OCI-LY7 (cell line): Measurements from ENCODE around the gene ADISSP. TPM values are rescaled to one million over a fixed set of nuclear protein-coding genes. Genes with fewer than 3 reads are reported as not detected.

Source experiments
- BruUV-seq: library from RNA; stranded (reverse); fragments of 400-500 nt; replicated peaks from 2 replicates; lab custom pipeline; 2021; lab: Mats Ljungman, UMichigan
- CTCF ChIA-PET: fragments of 300-600 bp; sonication (Branson Sonifier 250); formaldehyde crosslinking; loops from one replicate; lab custom pipeline; 2022; ENCODE audit warnings: antibody characterized with exemption; ENCODE audit not compliant: unreplicated experiment; lab: Charles Lee
- POLR2A ChIA-PET: fragments of 300-600 bp; sonication (Branson Sonifier 250); formaldehyde crosslinking; loops from one replicate; lab custom pipeline; 2022; ENCODE audit warnings: antibody characterized with exemption; lab: Charles Lee
- DNase-seq: peaks from one replicate; pipeline ENCODE4 v3.0.0-alpha.2; 2015; ENCODE audit warnings: low spot score
- H2AFZ ChIP-seq: fragments of 200-600 bp; sonication (generic), shearing (Covaris generic); 2 replicates; pipeline ENCODE4 v1.6.1; 2014; ENCODE audit warnings: mild to moderate bottlenecking, antibody characterized with exemption, low read length, moderate library complexity
- H3K27ac ChIP-seq: fragments of 200-600 bp; sonication (generic); 2 replicates; pipeline ENCODE4 v1.5.1; 2014; ENCODE audit warnings: mixed run types, low read depth, mild to moderate bottlenecking, moderate library complexity, low read length, inconsistent platforms; ENCODE audit not compliant: poor library complexity, severe bottlenecking
- H3K36me3 ChIP-seq: fragments of 200-600 bp; sonication (generic); 2 replicates; pipeline ENCODE4 v1.6.1; 2014; ENCODE audit warnings: mild to moderate bottlenecking, antibody characterized with exemption, low read length, moderate library complexity, mixed read lengths; ENCODE audit not compliant: insufficient read depth
- H3K4me1 ChIP-seq: fragments of 200-600 bp; sonication (generic); 2 replicates; pipeline ENCODE4 v1.5.1; 2014; ENCODE audit warnings: mild to moderate bottlenecking, low read length; ENCODE audit not compliant: insufficient read depth, poor library complexity, severe bottlenecking
- H3K4me2 ChIP-seq: fragments of 200-600 bp; sonication (generic); 2 replicates; pipeline ENCODE4 v1.6.1; 2014; ENCODE audit warnings: mild to moderate bottlenecking, low read length
- H3K4me3 ChIP-seq: fragments of 200-600 bp; sonication (generic); 2 replicates; pipeline ENCODE4 v1.5.1; 2014; ENCODE audit warnings: mild to moderate bottlenecking, low read depth, low read length; ENCODE audit not compliant: poor library complexity, severe bottlenecking
- H3K79me2 ChIP-seq: fragments of 200-600 bp; sonication (generic); 2 replicates; pipeline ENCODE4 v1.6.1; 2016; ENCODE audit warnings: low read depth, mild to moderate bottlenecking, low read length, moderate library complexity, mixed read lengths; ENCODE audit not compliant: insufficient read depth
- H3K9me2 ChIP-seq: fragments of 200-600 bp; sonication (generic); 2 replicates; pipeline ENCODE4 v1.6.1; 2016; ENCODE audit warnings: mild to moderate bottlenecking, low read length, mixed read lengths; ENCODE audit not compliant: insufficient read depth
- H3K9me3 ChIP-seq: fragments of 200-600 bp; sonication (generic); 2 replicates; pipeline ENCODE4 v1.6.1; 2014; ENCODE audit warnings: mild to moderate bottlenecking, mixed run types, low read length, mixed read lengths
- H4K20me1 ChIP-seq: fragments of 200-600 bp; sonication (generic); 2 replicates; pipeline ENCODE4 v1.6.1; 2014; ENCODE audit warnings: mild to moderate bottlenecking, antibody characterized with exemption, low read length, moderate library complexity, mixed read lengths; ENCODE audit not compliant: insufficient read depth
- EZH2phosphoT487 ChIP-seq: fragments of 200-600 bp; sonication (generic); IDR thresholded peaks from 2 replicates; pipeline ENCODE4 v1.6.1; 2018; ENCODE audit warnings: low read depth, borderline replicate concordance, mild to moderate bottlenecking, mixed run types, antibody characterized with exemption, low read length, moderate library complexity, mixed read lengths
- intact Hi-C: fragments of 100-400 bp; cut with micrococcal nuclease; formaldehyde crosslinking; loops from one replicate; pipeline ENCODE4 v1.10.0; 2022; ENCODE audit not compliant: unreplicated experiment
- total RNA-seq, 2 experiments: library from RNA; depleted of rRNA in 1 of 2; stranded (reverse); fragments of >200 nt in 1 of 2; shearing (Covaris generic) in 1 of 2; gene quantifications; 2 replicates each; pipeline ENCODE4 v1.2.3, GENCODE V29; 2014 to 2022
- TF ChIP-seq, protein P1 (sequence below): fragments of 200-600 bp; sonication (generic); conservative IDR thresholded peaks from 2 replicates; pipeline ENCODE4 v1.5.1; 2014; ENCODE audit warnings: mild to moderate bottlenecking, antibody characterized with exemption, low read length, moderate library complexity, mixed read lengths

ADISSP gene
- total RNA-seq, 2 experiments from 2014 or later: 64.4 to 66.7 TPM

DNA sequence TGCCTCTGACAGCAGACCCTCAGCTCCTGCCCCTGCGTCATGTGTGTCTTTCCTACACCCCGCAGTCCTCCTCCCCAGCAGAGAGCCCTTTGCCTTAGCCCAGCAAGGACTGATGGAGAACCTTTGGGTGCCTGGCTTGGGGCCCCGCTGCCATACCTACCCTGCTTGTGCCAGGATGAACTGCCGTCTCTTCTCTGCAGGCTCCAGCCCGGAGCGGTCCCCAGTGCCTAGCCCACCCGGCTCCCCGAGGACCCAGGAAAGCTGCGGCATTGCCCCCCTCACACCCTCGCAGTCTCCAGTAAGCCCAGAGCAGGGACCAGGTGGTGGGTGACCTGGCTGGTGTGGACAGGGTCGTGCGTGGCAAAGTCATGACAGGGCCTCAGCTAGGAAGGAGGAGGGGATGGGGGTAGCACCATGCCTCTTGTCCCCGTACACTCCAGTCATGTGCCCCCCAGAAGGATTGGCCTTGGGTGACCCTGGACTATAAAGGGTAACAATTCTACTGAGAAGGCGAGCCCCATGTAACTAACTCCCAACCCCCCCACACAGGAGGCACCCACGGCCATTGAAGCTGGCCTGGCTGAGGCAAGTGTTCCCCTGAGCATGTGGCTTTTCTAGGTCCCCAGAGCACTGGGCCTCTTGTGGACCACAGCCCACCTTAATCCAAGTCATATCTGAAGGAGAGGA lies 26.8 kb downstream of the ADISSP start:
- ChIA-PET CTCF (no interaction called here), POLR2A (no interaction called here)
- BruUV-seq: no TSS peak
- Histone ChIP-seq H3K4me3 (no peak overlapping the region), H3K9me2 (no peaks in the 10 kb centered on the region), H2AFZ (no peak overlapping the region), H3K4me1 (no peaks in the 10 kb centered on the region), H3K4me2 (no peak overlapping the region), H3K36me3 (no peaks in the 10 kb centered on the region), H4K20me1 (no peaks in the 10 kb centered on the region), H3K79me2 (no peaks in the 10 kb centered on the region), H3K27ac (no peak overlapping the region), H3K9me3 (no peaks in the 10 kb centered on the region)
- intact Hi-C loops: no loop called here
- TF ChIP-seq EZH2phosphoT487: no peak
- DNase-seq: no peak

DNA sequence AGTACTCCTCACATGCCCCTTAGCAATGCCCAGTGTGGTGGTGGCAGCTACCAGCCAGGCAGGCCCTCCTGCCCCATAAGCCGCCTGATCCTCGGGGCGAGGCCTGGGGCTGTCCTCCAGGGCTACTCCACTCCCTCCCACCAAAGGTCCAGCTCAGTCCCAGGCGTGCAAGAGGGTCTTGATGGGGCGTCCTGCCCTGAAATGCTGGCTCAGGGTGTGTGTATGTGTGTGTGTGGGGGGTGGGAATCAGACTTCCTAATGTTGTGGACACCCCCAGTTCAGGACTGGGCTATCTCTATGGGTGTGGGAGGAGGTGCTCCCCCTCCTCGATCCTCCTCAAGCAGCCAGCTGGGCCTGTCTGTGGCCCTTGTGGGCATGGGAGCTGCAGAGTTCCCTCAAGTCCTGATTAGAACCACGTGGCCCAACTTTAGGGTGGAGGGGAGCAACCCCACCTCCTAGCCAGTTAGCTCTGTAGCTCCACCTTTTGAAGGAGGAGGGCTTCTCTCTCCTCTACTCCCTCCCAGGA lies 27.6 kb downstream of the ADISSP start:
- no peaks in the 10 kb centered on the region for H3K4me1 ChIP-seq
- H3K36me3 ChIP-seq: no peaks in the 10 kb centered on the region
- no peaks in the 10 kb centered on the region for H3K9me2 ChIP-seq
- TF ChIP-seq, protein P1, sequence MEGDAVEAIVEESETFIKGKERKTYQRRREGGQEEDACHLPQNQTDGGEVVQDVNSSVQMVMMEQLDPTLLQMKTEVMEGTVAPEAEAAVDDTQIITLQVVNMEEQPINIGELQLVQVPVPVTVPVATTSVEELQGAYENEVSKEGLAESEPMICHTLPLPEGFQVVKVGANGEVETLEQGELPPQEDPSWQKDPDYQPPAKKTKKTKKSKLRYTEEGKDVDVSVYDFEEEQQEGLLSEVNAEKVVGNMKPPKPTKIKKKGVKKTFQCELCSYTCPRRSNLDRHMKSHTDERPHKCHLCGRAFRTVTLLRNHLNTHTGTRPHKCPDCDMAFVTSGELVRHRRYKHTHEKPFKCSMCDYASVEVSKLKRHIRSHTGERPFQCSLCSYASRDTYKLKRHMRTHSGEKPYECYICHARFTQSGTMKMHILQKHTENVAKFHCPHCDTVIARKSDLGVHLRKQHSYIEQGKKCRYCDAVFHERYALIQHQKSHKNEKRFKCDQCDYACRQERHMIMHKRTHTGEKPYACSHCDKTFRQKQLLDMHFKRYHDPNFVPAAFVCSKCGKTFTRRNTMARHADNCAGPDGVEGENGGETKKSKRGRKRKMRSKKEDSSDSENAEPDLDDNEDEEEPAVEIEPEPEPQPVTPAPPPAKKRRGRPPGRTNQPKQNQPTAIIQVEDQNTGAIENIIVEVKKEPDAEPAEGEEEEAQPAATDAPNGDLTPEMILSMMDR: no peak
- no peak for TF ChIP-seq EZH2phosphoT487
- no peak overlapping the region for H3K27ac ChIP-seq
- BruUV-seq: no TSS peak
- no peaks in the 10 kb centered on the region for H3K9me3 ChIP-seq
- POLR2A ChIA-PET: no interaction called here
- H2AFZ ChIP-seq: no peak overlapping the region
- CTCF ChIA-PET: no interaction called here
- H3K4me3 ChIP-seq: no peak overlapping the region
- intact Hi-C loops: no loop called here
- H3K4me2 ChIP-seq: no peak overlapping the region
- H4K20me1 ChIP-seq: no peaks in the 10 kb centered on the region
- H3K79me2 ChIP-seq: no peaks in the 10 kb centered on the region
- no peak for DNase-seq

DNA sequence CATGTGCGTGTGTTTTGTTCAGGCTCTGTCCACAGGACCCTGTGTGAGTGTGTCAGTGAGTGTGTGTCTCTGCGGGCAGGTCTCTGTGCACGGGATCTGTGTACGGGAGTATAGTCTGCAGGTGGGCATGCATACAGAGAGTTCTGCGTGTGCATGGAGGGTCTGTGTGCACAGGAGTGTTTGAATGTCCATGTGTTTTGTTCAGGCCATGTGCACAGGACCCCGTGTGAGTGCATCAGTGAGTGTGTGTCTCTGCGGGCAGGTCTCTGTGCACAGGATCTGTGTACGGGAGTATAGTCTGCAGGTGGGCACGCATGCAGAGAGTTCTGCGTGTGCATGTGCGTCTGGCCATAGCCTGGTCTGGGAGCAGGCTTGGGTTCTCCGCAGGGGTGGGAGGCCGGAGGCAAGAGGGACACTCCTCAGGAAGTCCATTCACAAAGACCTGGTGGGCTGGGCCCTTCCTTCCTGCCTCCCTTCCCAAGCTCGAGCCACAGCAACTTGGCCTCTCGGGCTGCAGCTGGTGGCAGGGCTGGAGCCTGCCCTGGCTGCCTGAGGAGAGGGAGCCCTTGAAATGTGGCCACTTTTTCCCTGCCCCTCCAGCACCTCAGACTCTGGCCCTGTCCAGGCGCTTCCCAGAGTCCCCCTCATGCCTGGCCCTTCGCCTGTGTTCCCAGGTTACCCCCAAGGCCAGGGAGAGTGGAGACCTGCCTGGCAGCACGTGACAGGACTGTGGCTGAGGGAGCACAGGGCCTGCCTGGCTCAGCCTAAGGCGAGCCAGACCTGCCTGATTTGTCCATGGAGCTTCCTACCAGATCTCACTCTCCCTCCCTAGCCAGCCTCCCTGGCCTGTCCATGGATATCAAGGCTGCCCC lies 28.3 kb downstream of the ADISSP start:
- H3K27ac ChIP-seq: no peak overlapping the region
- no TSS peak for BruUV-seq
- H3K9me3 ChIP-seq: no peaks in the 10 kb centered on the region
- POLR2A ChIA-PET: no interaction called here
- CTCF ChIA-PET: no interaction called here
- H2AFZ ChIP-seq: no peak overlapping the region
- no peak for TF ChIP-seq EZH2phosphoT487
- TF ChIP-seq, protein P1: no peak
- H3K36me3 ChIP-seq: no peaks in the 10 kb centered on the region
- DNase-seq: no peak
- H4K20me1 ChIP-seq: no peaks in the 10 kb centered on the region
- no peaks in the 10 kb centered on the region for H3K9me2 ChIP-seq
- intact Hi-C loops: no loop called here
- no peak overlapping the region for H3K4me3 ChIP-seq
- no peaks in the 10 kb centered on the region for H3K79me2 ChIP-seq
- no peak overlapping the region for H3K4me2 ChIP-seq
- H3K4me1 ChIP-seq: no peaks in the 10 kb centered on the region
